ENCODE measurements around the gene REPIN1.
"Not testable (repeated sequence)": the region's sequence is repeated elsewhere in the genome, so short reads cannot be mapped to it uniquely, and the experiment has no call there.

REPIN1 gene

GRCh38 chr7:150377635-150378034, 9.0 kb downstream of the REPIN1 start:
- DNase-seq, result no peak

- peak; percentile 50 for DNase-seq
These were observed 9.7 kb downstream of the REPIN1 start for GRCh38 chr7:150378115-150378852.

DNA sequence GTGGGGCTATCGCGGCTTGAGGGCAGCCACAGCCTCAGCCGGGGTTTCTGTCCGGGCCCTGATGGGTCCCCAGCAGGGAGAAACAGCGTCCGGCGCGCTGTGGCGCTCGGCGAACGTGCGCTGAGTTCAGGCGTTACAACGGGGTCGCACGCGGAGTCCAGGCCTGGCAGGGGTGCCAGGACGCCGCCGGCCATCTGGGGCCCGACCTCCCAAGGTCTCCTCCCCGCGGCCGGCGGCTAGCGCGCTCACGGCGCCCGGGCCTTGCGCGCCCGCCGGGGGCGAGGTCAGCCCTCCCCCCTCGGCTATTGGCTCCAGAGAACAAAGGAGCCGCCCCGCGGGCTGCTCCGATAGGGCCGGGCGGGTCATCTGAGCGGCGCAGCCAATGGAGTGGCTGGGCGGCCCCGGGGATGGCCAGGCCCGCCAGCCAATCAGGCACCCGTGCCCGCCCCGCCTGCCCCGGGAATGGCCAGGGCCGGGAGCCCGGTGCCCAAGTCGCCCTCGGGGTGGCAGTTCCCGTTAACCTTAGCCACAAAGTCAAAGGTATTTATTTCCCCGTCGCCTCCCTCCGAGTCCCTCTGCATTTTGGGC, 10.3 kb downstream of the REPIN1 start, which contains the start of gene ZNF775:
ZNF775 (plus strand) TSS at position 478 of the 588 bp plus-strand sequence. CDS start 9,141 bp downstream, outside the sequence.
- DNase-seq, result peak; percentile 83

DNA sequence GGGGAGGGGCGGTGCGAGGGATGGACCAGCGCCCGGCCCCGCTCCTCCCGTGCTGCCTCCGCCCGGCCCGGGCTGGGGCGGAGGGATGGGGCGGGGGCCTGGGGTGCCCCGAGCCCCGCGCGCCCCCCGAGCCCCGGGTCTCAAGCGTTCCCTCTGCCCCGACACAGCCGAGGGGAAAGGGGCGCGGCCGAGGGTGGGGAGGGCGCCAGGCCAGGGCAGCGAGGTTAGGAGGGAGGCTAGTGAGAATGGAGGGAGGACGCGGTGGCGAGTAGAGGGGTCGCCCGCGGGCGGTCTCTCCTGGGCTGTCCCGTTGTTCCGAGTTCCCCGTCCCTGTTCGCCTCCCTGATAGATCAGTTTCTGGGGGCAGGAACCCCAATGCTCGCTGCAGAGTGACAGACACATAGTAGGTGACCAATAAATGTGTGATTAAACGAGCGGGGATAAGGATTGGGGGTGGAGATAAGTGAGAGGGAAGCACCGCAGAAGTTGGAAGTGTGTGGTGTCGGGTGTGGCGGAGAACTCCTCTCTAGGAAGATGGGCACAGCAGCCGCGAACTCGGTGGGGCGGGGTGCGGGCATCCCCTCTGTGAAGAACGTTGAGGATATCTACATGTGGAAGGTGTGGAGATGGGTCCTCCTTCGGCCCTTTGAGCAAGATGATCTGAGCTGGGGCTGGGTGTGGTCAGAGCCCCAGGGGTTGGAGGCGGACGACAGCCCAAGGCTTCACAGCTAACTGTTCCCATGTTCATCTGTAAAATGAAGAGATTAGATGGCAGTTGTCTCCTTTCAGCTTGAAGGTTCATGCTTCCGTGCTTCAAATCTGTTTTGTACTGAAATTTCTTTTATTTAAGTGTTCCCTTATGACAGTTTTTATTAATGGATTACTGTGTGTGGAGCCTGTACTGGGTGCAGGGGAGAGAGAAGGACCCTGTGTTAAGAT, 11.1 kb downstream of the REPIN1 start:
- peak; percentile 31 for DNase-seq

- DNase-seq, result no peak
These were observed 11.8 kb downstream of the REPIN1 start for GRCh38 chr7:150380463-150380862.

DNA sequence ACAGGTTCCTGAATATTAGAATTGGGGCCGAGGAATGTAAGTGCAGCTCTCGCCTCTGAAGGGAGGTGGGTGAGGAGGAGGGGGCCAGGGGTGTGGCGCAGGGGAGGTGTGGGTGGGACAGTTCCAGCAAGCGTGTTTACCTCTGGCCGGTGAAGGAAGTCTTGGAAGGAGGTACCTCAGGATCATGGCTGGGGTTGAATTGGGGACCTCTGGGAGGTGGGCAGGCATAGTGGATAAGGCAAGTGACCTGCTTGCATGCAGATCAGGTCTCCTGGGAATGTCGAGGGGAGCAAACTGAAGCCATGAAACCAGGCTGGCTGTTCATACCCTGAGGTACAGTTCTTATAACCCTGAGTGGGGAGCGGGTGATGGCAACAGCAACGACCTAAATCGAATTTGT, 12.5 kb downstream of the REPIN1 start:
- no peak for DNase-seq

- DNase-seq, result no peak
These were observed 13.1 kb downstream of the REPIN1 start for GRCh38 chr7:150381785-150382122.

GRCh38 chr7:150382123-150382843, 13.7 kb downstream of the REPIN1 start:
- no peak for DNase-seq

GRCh38 chr7:150382844-150383225, 14.2 kb downstream of the REPIN1 start:
- DNase-seq, result no peak

DNA sequence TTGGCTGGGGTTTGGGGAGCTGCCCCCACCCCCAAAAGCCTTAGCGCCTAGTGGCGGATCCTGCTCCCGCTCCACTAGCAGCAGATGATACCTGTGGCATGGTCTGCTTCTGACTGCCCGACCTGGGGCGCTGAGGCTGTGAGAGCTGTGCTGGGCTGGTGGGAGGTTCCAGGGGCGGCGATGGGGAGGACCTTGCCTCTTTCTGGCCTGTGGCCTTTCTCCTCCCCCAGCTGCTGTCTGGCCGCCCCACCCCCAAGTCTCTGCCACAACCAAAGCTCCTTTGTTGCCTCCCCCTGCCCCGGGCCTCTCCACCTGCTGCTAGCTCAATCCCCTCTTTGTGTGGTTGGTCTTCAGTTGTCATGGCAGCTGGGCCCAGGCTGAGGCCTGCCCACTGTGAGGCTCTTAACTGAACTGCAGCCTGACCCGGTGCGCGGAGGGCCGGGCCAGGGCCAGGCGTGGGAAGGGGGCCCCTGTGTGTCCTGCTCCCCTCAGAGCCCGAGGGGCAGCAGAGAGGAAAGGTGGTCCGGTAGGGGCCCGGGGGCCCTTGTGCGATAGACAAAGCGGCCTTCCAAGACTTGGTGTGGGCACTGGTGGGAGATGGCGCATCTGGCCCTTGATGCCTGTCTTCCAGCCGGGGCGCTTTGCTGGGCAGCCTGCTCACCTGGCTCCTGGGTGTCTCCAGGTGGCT, 15.2 kb downstream of the REPIN1 start:
- DNase-seq, result no peak

- DNase-seq, result no peak
These were observed 16.0 kb downstream of the REPIN1 start for GRCh38 chr7:150384406-150385301.

GRCh38 chr7:150385302-150385723, 16.7 kb downstream of the REPIN1 start:
- DNase-seq, result no peak

GRCh38 chr7:150385884-150386283, 17.3 kb downstream of the REPIN1 start:
- DNase-seq, result not testable (repeated sequence)

DNA sequence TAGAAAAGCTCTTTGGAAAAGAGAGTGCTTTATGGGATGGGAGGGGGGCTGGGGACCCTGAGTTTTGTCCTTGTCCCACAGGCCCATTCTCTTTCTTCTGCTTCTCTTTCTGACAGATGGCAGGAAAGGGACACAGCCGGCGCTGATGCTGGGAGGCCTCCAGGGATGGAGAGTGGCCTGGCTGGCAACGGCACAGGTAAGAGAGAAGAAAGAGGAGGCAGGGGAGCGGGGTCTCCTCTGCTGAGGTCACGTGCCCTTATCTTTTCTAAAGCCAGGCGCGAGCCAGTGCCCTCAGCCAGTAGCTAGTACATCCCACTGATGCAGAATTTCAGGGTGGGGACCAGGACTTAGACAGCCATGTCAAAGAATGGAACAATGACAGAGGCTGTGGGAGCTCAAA, 19.7 kb downstream of the REPIN1 start:
- no peak for DNase-seq

DNA sequence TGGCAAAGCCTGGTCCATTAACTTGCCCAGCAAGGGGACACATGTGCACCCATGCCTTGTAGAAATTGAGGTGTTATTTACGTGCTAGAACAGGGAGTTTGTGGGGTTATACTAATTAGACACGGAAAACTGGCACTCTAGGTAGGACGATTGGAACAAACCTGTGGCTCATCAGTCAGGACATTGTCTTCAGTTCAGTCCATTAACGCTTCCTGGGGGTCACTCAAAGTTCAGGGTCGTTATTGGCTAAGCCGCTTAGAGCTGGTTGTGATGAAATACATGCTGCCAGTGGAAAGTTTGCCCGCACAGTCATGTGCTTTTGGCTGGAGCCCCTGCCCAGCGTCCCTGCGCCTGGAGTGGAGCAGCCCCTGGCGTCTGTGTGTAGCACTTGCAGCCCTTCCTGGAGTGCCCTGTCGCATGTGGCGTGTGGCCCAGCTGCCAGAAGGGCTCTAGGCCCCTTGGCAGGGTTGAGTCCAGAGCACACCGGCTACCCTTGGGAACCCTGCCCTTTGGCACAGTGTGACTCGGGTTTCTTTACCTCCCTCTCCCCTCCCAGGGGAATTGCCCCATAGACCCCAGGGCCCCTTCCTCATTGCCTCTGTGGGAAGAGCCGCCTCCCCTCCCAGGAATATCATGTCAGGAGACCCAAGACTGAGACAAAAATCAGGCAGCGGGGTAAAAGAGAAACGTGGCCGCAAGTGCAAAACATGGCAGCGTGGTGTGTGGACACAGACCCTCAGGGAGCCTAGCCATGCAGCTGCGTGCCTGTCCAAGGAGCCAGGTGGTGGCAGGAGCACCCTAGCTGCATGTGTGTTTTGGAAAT, 20.3 kb downstream of the REPIN1 start:
- peak; percentile 70 for DNase-seq

DNA sequence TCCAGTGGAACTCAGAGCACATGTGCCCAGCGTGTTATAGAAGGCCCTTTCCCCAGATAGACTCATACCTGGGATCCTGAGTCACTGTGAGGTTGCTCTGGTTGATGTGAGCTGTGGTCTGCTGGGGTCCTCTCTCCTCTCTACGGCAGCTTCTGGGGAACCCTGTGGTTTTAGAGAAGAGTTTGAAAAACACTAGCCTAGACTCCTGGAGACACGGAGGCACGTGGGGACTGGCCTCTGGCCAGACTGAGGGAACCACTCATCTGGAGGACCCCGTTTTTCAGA, 20.9 kb downstream of the REPIN1 start:
- no peak for DNase-seq

GRCh38 chr7:150390205-150390604, 21.6 kb downstream of the REPIN1 start:
- no peak for DNase-seq

GRCh38 chr7:150393325-150393724, 24.7 kb downstream of the REPIN1 start:
- DNase-seq, result no peak

DNA sequence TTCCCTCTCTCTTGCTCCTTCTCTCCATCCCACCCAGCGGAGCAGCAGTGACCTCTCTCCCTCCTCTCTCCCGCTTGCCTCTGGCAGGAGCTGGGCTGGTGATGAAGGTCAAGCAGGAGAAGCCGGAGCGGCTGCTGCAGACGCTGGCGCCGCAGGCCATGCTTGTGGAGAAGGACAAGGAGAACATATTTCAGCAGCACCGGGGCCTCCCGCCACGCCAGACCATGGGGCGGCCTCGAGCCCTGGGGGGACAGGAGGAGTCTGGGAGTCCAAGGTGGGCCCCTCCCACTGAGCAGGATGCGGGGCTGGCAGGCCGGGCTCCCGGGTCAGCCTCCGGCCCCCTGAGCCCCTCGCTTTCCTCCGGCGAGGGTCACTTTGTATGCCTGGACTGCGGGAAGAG, 27.8 kb downstream of the REPIN1 start:
- DNase-seq, result no peak

GRCh38 chr7:150396851-150397260, 28.2 kb downstream of the REPIN1 start:
- no peak for DNase-seq

Measured in NCI-H1694 (cell line).